NB4 (cell line): ENCODE results near the gene HPS1.

Experiments used
- DNase-seq: peaks from one replicate; pipeline ENCODE4 v3.0.0; 2010; ENCODE audit warnings: low read depth
- H3K4me3 ChIP-seq: one replicate; pipeline ENCODE4 v1.5.1; 2011; ENCODE audit warnings: mild to moderate bottlenecking, low read depth, low read length, moderate library complexity
- MYC ChIP-seq: IDR thresholded peaks from 2 replicates; pipeline ENCODE4 v1.6.1; 2011; ENCODE audit warnings: low read depth, low read length
- POLR2A ChIP-seq: IDR thresholded peaks from 2 replicates; pipeline ENCODE4 v1.6.1; 2011; ENCODE audit warnings: mild to moderate bottlenecking; ENCODE audit not compliant: insufficient read length; ENCODE audit errors: extremely low read depth
- TF ChIP-seq, protein P1 (sequence below): IDR thresholded peaks from 2 replicates; pipeline ENCODE4 v1.6.1; 2011; ENCODE audit warnings: low read depth, low read length
- TF ChIP-seq, protein P2 (sequence below): IDR thresholded peaks from one replicate; pipeline ENCODE4 v1.5.1; 2012; ENCODE audit warnings: low read depth, low read length

Gene HPS1

DNA sequence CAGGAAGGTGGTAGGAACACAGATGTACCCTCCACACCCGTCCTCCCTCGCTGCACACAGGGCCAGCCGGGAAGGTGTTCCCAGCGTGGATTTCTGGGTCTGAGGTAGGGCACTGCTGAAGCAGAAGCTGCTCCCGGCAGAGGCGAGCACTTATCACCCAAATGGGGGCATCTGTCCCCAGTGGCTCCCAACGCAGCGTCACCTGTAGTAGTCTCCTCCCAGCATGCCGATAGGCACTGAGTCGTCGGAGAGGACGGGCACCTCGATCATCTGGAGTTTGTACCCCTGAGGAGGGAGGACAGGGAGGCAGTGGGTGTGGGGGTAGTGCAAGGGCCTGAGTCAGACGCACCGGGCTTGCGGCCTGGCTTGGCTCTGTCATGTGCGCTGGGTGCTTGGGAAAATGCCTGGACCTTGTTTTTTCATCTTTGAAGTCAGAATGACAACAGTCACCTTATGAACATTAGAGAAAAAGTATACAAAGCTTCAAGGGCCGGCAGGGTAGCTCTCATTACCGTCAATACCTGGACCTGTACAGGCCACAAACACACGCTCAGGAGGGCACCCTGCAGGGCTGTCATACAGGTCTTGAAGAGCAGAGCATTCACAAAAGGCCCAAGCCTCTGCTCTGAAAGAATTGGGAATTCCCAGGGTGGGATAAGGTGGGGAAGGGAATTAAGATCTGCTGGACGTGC lies 28.6 kb downstream of the HPS1 start:
- no peak overlapping the region for H3K4me3 ChIP-seq
- no peak for DNase-seq
- TF ChIP-seq, protein P1, sequence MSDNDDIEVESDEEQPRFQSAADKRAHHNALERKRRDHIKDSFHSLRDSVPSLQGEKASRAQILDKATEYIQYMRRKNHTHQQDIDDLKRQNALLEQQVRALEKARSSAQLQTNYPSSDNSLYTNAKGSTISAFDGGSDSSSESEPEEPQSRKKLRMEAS: no peak
- TF ChIP-seq, protein P2, sequence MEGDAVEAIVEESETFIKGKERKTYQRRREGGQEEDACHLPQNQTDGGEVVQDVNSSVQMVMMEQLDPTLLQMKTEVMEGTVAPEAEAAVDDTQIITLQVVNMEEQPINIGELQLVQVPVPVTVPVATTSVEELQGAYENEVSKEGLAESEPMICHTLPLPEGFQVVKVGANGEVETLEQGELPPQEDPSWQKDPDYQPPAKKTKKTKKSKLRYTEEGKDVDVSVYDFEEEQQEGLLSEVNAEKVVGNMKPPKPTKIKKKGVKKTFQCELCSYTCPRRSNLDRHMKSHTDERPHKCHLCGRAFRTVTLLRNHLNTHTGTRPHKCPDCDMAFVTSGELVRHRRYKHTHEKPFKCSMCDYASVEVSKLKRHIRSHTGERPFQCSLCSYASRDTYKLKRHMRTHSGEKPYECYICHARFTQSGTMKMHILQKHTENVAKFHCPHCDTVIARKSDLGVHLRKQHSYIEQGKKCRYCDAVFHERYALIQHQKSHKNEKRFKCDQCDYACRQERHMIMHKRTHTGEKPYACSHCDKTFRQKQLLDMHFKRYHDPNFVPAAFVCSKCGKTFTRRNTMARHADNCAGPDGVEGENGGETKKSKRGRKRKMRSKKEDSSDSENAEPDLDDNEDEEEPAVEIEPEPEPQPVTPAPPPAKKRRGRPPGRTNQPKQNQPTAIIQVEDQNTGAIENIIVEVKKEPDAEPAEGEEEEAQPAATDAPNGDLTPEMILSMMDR: no peak
- TF ChIP-seq MYC (no peak), POLR2A (no peak)

DNA sequence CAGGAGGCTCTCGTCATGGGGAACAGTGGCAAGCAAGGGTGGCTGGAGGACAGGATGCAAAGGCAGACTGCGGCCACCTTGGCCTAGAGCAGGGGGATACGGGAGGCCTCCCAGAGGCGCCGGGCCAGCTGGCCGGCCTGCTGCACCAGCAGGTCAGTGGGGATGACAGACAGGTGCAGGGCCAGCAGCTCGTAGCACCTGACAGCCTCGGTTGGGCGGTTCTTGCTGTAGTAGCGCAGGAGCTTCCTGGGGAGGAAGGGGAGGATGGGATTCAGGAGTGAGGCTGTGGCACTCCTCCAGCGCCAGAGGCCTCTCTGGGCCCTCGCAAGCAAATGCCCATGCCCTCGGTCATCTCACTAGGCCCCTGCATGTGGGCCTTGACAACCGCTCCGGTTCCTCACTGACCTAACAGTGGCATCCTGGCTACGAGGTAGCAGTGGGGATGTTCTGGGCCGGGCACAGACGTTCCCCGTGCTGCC lies 29.2 kb downstream of the HPS1 start:
- DNase-seq: no peak
- H3K4me3 ChIP-seq: no peak overlapping the region
- TF ChIP-seq MYC: no peak
- TF ChIP-seq, protein P2: no peak
- TF ChIP-seq, protein P1: no peak
- TF ChIP-seq POLR2A: no peak

DNA sequence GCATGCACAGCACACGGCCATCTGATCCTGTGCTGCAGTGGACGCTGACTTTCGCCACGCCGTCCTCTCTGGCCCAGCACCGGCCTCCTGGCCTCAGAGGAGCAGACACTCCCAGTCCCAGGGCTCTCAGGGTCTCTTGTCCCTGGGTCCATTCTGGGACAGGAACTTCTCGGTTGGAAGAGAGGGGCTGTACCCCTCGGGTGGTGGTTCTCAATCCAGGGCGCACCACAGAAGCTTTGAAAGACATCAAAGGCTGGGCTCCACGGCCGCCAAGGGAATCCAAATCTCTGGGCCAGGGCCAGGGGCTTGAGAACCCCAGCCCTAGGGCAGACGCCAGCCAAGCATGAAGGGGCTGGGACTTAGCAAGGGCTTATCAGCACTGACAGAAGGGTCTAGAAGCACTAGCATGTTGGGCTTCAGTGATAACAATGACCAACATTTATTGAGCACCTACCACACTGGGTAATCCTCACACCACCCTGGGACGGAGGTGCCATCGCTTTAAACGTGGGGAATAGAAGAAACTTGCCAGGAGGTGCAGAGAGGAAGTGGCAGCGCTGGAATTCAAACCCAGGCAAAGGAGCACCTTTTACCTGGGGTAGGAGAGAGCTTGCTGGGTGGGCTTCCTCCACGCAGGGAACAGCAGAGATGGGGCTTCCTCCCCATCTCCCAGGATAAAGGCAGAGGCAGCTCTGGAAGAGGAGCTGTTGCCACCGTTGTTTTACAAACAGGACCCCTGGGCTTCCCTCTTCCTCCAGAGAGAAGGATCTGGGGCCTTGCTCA lies 29.9 kb downstream of the HPS1 start:
- H3K4me3 ChIP-seq: no peak overlapping the region
- no peak for DNase-seq
- TF ChIP-seq, protein P1: no peak
- TF ChIP-seq POLR2A (no peak), MYC (no peak)
- TF ChIP-seq, protein P2: no peak

DNA sequence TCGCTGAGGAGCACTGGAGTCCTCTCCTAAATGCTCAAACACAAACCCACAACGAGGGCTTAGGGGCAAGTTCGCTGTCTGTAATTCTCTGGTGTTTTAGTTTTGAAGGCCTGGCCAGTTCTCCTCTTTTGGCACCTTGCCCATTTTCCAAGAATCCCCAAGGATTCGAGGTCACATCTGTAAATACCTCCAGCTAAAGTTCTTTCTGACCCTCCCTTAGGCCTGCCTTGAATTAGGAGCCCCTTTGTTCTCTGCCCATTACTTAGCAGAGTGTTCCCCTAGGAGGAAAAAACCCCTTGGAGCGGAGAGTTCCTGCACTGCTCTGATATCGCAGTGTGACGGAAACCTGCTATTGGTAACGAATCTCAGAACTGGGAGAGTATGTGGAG lies 31.0 kb downstream of the HPS1 start:
- H3K4me3 ChIP-seq: no peak overlapping the region
- DNase-seq: no peak
- no peak for TF ChIP-seq MYC
- TF ChIP-seq, protein P2: no peak
- TF ChIP-seq, protein P1: no peak
- no peak for TF ChIP-seq POLR2A

DNA sequence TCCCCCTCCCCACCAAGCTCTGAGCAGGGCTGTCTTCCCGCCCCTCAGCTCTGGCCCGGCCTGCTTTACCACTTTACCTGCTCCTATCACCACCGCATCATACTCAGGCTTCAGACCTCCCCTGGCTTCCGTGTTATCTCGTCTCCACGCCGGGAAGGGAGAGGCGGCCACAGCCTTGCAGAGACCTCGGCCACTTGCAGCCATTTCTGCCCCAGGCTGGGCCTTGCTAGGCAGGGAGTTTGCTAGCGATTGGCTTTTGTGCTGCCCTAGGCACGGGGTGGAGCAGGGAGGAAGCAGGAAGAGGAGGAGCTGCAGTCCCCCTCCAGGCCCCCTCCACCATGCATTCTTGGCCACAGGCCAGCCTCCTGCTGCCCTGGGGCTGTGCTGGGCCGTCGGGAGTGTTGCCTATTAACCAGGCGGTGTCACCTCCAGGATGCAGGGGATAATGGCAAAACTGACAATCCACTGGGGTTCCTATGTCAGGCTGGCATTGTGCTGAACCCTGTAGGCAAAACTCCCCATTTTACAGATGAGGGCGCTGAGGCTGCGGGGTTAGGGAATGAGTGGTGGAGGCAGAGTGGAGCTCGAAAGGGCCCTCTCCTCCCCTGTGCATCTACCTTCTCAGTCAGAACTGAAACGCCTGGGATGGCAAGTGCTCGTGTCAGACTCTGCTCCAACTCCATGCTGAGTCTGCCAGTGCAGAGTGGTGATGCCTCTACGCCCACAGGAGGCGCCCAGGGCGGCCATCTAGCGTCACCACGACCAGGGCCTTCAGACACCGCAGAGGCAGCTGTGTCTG lies 31.6 kb downstream of the HPS1 start, which contains the start of gene PYROXD2:
Gene PYROXD2 (minus strand): TSS at position 251 of the 799 bp plus-strand sequence. CDS start 47 bp downstream, at position 204.
- H3K4me3 ChIP-seq: peak within 1 kb of the TSS; percentile 67
- TF ChIP-seq, protein P2: no peak
- TF ChIP-seq POLR2A (peak; percentile 82), MYC (peak; percentile 33; the same call in 1 of the 2 replicates)
- TF ChIP-seq, protein P1: peak; percentile 47; the same call in 1 of the 2 replicates
- peak; percentile 92 for DNase-seq
